Muscle of leg (tissue), 11 donors: ENCODE data around the gene PPP1R12B. TPM values are rescaled to one million over a fixed set of nuclear protein-coding genes. Genes with fewer than 3 reads are reported as not detected.
"Not testable (repeated sequence)": the region's sequence is repeated elsewhere in the genome, so short reads cannot be mapped to it uniquely, and the experiment has no call there.

Experiments used
- DNase-seq: peaks from one replicate; pipeline ENCODE4 v3.0.0; 2013
- H3K27ac ChIP-seq: one replicate; pipeline ENCODE4 v1.5.1; 2013; ENCODE audit warnings: mild to moderate bottlenecking, low read length, control low read depth
- H3K27me3 ChIP-seq: one replicate; pipeline ENCODE4 v1.6.1; 2013; ENCODE audit warnings: low read length; ENCODE audit not compliant: control insufficient read depth, insufficient read depth
- H3K36me3 ChIP-seq: one replicate; pipeline ENCODE4 v1.6.1; 2013; ENCODE audit warnings: low read length; ENCODE audit not compliant: control insufficient read depth, insufficient read depth
- H3K4me1 ChIP-seq: one replicate; pipeline ENCODE4 v1.6.1; 2013; ENCODE audit warnings: low read length; ENCODE audit not compliant: control insufficient read depth, insufficient read depth
- H3K4me3 ChIP-seq: one replicate; pipeline ENCODE4 v1.5.1; 2013; ENCODE audit warnings: low read length, control low read depth
- H3K9me3 ChIP-seq: replicated peaks from 2 replicates; pipeline ENCODE4 v1.6.1; 2013; ENCODE audit warnings: low read depth, low read length; ENCODE audit not compliant: control insufficient read depth
- WGBS: methylation state at CpG from one replicate; pipeline ENCODE4 v1.1.5; 2013; ENCODE audit warnings: missing lambda C conversion rate; ENCODE audit not compliant: insufficient coverage; 5-methylcytosine and 5-hydroxymethylcytosine counted together
- polyA plus RNA-seq, 8 donors: library from polyadenylated mRNA; unstranded; fragments of 120-200 nt; gene quantifications; one replicate each; pipeline versions ENCODE4 v1.2.1 to v1.2.3, GENCODE V29; 2013; ENCODE audit warnings: inconsistent platforms in 1 of 8, low replicate concordance in 1 of 8; ENCODE audit not compliant: insufficient read length in 8 of 8, insufficient read depth in 1 of 8
- total RNA-seq: library from RNA; stranded (reverse); fragments of 120-200 nt; gene quantifications from one replicate; pipeline ENCODE4 v1.2.4, GENCODE V29; 2013

PPP1R12B gene
- total and polyA plus RNA-seq, 9 donors: 49.8 to 81.8 (median 71.6) TPM

GRCh38 chr1:202365092-202365815 lies 16.8 kb downstream of the PPP1R12B start:
- H3K27me3 ChIP-seq: no peaks in the 10 kb centered on the region
- DNase-seq: no peak
- no peaks in the 10 kb centered on the region for H3K36me3 ChIP-seq
- no peak overlapping the region for H3K27ac ChIP-seq
- WGBS: 86% methylated on average over 1 of the region's 4 CpGs
- no peak overlapping the region for H3K4me3 ChIP-seq
- H3K4me1 ChIP-seq: no peaks in the 10 kb centered on the region
- H3K9me3 ChIP-seq: no peaks in the 10 kb centered on the region

GRCh38 chr1:202367271-202367670 lies 18.8 kb downstream of the PPP1R12B start:
- no peaks in the 10 kb centered on the region for H3K36me3 ChIP-seq
- H3K27ac ChIP-seq: no peak overlapping the region
- WGBS: no CpG with 5 or more reads among the region's 1 CpG

GRCh38 chr1:202370906-202371305 lies 22.4 kb downstream of the PPP1R12B start:
- not testable (repeated sequence) for H3K4me1 ChIP-seq, H3K27me3 ChIP-seq, H3K4me3 ChIP-seq, DNase-seq, H3K27ac ChIP-seq, H3K36me3 ChIP-seq, H3K9me3 ChIP-seq
- no CpG with 5 or more reads among the region's 4 CpGs for WGBS

More at GRCh38 chr1:202367271-202367670, 18.8 kb downstream of the PPP1R12B start:
- H3K4me3 ChIP-seq: no peak overlapping the region
- H3K27me3 ChIP-seq: no peaks in the 10 kb centered on the region
- DNase-seq: no peak
- no peaks in the 10 kb centered on the region for H3K9me3 ChIP-seq
- H3K4me1 ChIP-seq: no peaks in the 10 kb centered on the region

GRCh38 chr1:202374099-202374498 lies 25.6 kb downstream of the PPP1R12B start:
- H3K36me3 ChIP-seq: no peaks in the 10 kb centered on the region
- H3K4me1 ChIP-seq: no peaks in the 10 kb centered on the region
- DNase-seq: no peak
- no peak overlapping the region for H3K4me3 ChIP-seq
- no peaks in the 10 kb centered on the region for H3K27me3 ChIP-seq
- H3K9me3 ChIP-seq: no peaks in the 10 kb centered on the region
- H3K27ac ChIP-seq: no peak overlapping the region

GRCh38 chr1:202375175-202375574 lies 26.7 kb downstream of the PPP1R12B start:
- DNase-seq, H3K4me3 ChIP-seq, H3K36me3 ChIP-seq, H3K9me3 ChIP-seq, H3K4me1 ChIP-seq, H3K27ac ChIP-seq, H3K27me3 ChIP-seq: not testable (repeated sequence)
- WGBS: 87% methylated on average over 2 of the region's 3 CpGs

GRCh38 chr1:202376247-202376646 lies 27.7 kb downstream of the PPP1R12B start:
- DNase-seq: no peak
- Histone ChIP-seq H3K36me3 (no peaks in the 10 kb centered on the region), H3K4me3 (no peak overlapping the region), H3K27ac (no peak overlapping the region), H3K27me3 (no peaks in the 10 kb centered on the region), H3K9me3 (no peaks in the 10 kb centered on the region), H3K4me1 (no peaks in the 10 kb centered on the region)
- WGBS: no CpG with 5 or more reads among the region's 1 CpG

- not testable (repeated sequence) for DNase-seq, H3K4me3 ChIP-seq, H3K36me3 ChIP-seq, H3K27me3 ChIP-seq, H3K27ac ChIP-seq, H3K9me3 ChIP-seq, H3K4me1 ChIP-seq
- WGBS: 35% methylated on average over 3 of the region's 4 CpGs
Measured at GRCh38 chr1:202379884-202380529, 31.5 kb downstream of the PPP1R12B start.

GRCh38 chr1:202380535-202380934 lies 32.0 kb downstream of the PPP1R12B start:
- no CpG with 5 or more reads among the region's 2 CpGs for WGBS
- H3K4me3 ChIP-seq, H3K27ac ChIP-seq: not testable (repeated sequence)

GRCh38 chr1:202381867-202382266 lies 33.4 kb downstream of the PPP1R12B start:
- not testable (repeated sequence) for H3K4me3 ChIP-seq, H3K27me3 ChIP-seq, H3K27ac ChIP-seq, H3K4me1 ChIP-seq, H3K9me3 ChIP-seq, H3K36me3 ChIP-seq, DNase-seq
- 100% methylated on average over 1 of the region's 4 CpGs for WGBS

More at GRCh38 chr1:202380535-202380934, 32.0 kb downstream of the PPP1R12B start:
- not testable (repeated sequence) for H3K9me3 ChIP-seq, H3K4me1 ChIP-seq, H3K27me3 ChIP-seq, H3K36me3 ChIP-seq, DNase-seq

GRCh38 chr1:202395831-202396230 lies 47.3 kb downstream of the PPP1R12B start:
- H3K4me1 ChIP-seq, H3K9me3 ChIP-seq, H3K27me3 ChIP-seq, H3K36me3 ChIP-seq, H3K4me3 ChIP-seq, H3K27ac ChIP-seq, DNase-seq: not testable (repeated sequence)
- WGBS: 52% methylated on average over 2 of the region's 3 CpGs
